ENCODE data around the gene ITCH. TPM values are rescaled to one million over a fixed set of nuclear protein-coding genes. Genes with fewer than 3 reads are reported as not detected.
"Not testable (repeated sequence)": the region's sequence is repeated elsewhere in the genome, so short reads cannot be mapped to it uniquely, and the experiment has no call there.

Gene ITCH
- total and polyA plus RNA-seq, 2 donors (not counting 3 experiments of a cell fraction or from before 2014, with no cell fraction given): 6.4 to 57.4 TPM

GRCh38 chr20:34517114-34517505 is 154.0 kb downstream of the ITCH start:
- no peak for DNase-seq (ENCODE audit: low read depth, low spot score)
- no peak for FAIRE-seq
- H3K4me3 ChIP-seq (replicated peaks in 1 of 3; ENCODE audit: insufficient read depth in 1 of 3, low read depth in 1 of 3, low read length in 3 of 3): peak overlapping the region; percentile 61 to 92 (median 79)
- H3K27me3 ChIP-seq (ENCODE audit: control insufficient read depth in 2 of 2, insufficient read depth in 2 of 2, low read length in 2 of 2): no peaks in the 10 kb centered on the region
- peak overlapping the region; percentile 76 for H3K27ac ChIP-seq (ENCODE audit: insufficient read depth, low read depth, low read length)
- no TSS peak for BruUV-seq (replicated peaks)
- dilution Hi-C loops (cut with MboI; ENCODE audit: extremely low pct_ligation_motif_present, low sequenced_read_pairs): no loop called here
- peaks cover 16% of the 10 kb centered on the region for H3K4me1 ChIP-seq (ENCODE audit: control insufficient read depth, extremely low read depth, insufficient read depth, low read length)
- H3K4me2 ChIP-seq (ENCODE audit: insufficient read depth, low read length): peak overlapping the region; percentile 91
- H3K9ac ChIP-seq (replicated peaks; ENCODE audit: extremely low read depth, insufficient read depth, low read length): peak overlapping the region; percentile 84
- peaks cover 54% of the 10 kb centered on the region for H3K79me2 ChIP-seq (ENCODE audit: control insufficient read depth, insufficient read depth, low read length)
- ChIA-PET POLR2A (interaction anchor here (1.5 to 2.5 kb wide), 2 partner anchors 9 to 154 kb away, joined by 5 to 7 read pairs; partner anchors contain the start of gene ITCH), CTCF (interaction anchor here (0.9 to 3.0 kb wide), 5 partner anchors 20 to 327 kb away, joined by 4 to 54 read pairs (median 5); no protein-coding TSS in a partner anchor)
- peaks cover 0 to 2% of the 10 kb centered on the region in 2 experiments for H3K36me3 ChIP-seq (ENCODE audit: control insufficient read depth in 2 of 2, extremely low read depth in 1 of 2, insufficient read depth in 2 of 2, low read length in 2 of 2)
- intact Hi-C loops (cut with micrococcal nuclease): no loop called here
- no peaks in the 10 kb centered on the region for H4K20me1 ChIP-seq (replicated peaks; ENCODE audit: control insufficient read depth, extremely low read depth, insufficient read depth, low read length)
- no peaks in the 10 kb centered on the region for H3K9me3 ChIP-seq (replicated peaks; ENCODE audit: control insufficient read depth, insufficient read depth, low read length)
- no peaks in the 10 kb centered on the region for H3K9me1 ChIP-seq (replicated peaks; ENCODE audit: control insufficient read depth, extremely low read depth, insufficient read depth, low read length)
- H2AFZ ChIP-seq (ENCODE audit: low read depth, low read length): no peak overlapping the region
- TF ChIP-seq FOS (IDR thresholded peaks at IDR 0.05; ENCODE audit: borderline replicate concordance, insufficient read depth, low read length): no peak
- TF ChIP-seq JUN (IDR thresholded peaks at IDR 0.05; ENCODE audit: borderline replicate concordance, insufficient read depth, insufficient read length, low read depth): no peak
- TF ChIP-seq POLR2A (IDR thresholded peaks at IDR 0.05; ENCODE audit: low read depth, low read length): no peak
- TF ChIP-seq EZH2 (IDR thresholded peaks at IDR 0.05; ENCODE audit: borderline replicate concordance, low read depth, low read length, severe bottlenecking): no peak
- no peak for TF ChIP-seq POLR2AphosphoS5 (IDR thresholded peaks at IDR 0.05; ENCODE audit: insufficient read depth, low read depth, low read length)
- TF ChIP-seq CTCF (IDR thresholded peaks at IDR 0.05; ENCODE audit: extremely low read depth in 1 of 2, insufficient read depth in 1 of 2, low read depth in 1 of 2, low read length in 2 of 2): no peak
- TF ChIP-seq MYC (IDR thresholded peaks at IDR 0.05; ENCODE audit: low read depth, low read length): no peak
- no peak for TF ChIP-seq MAX (IDR thresholded peaks at IDR 0.05; ENCODE audit: insufficient read depth, insufficient read length)

- H3K9me3 ChIP-seq (replicated peaks; ENCODE audit: control insufficient read depth, insufficient read depth, low read length); BruUV-seq (replicated peaks); H3K4me3 ChIP-seq (replicated peaks in 1 of 3; ENCODE audit: insufficient read depth in 1 of 3, low read depth in 1 of 3, low read length in 3 of 3); H2AFZ ChIP-seq (ENCODE audit: low read depth, low read length); dilution Hi-C loops (cut with MboI; ENCODE audit: extremely low pct_ligation_motif_present, low sequenced_read_pairs); H3K27ac ChIP-seq (ENCODE audit: insufficient read depth, low read depth, low read length); CTCF ChIA-PET; H3K9me1 ChIP-seq (replicated peaks; ENCODE audit: control insufficient read depth, extremely low read depth, insufficient read depth, low read length); DNase-seq (ENCODE audit: low read depth, low spot score); intact Hi-C loops (cut with micrococcal nuclease); H3K36me3 ChIP-seq (ENCODE audit: control insufficient read depth in 2 of 2, extremely low read depth in 1 of 2, insufficient read depth in 2 of 2, low read length in 2 of 2); H3K27me3 ChIP-seq (ENCODE audit: control insufficient read depth in 2 of 2, insufficient read depth in 2 of 2, low read length in 2 of 2); H4K20me1 ChIP-seq (replicated peaks; ENCODE audit: control insufficient read depth, extremely low read depth, insufficient read depth, low read length); FAIRE-seq; H3K4me2 ChIP-seq (ENCODE audit: insufficient read depth, low read length); H3K9ac ChIP-seq (replicated peaks; ENCODE audit: extremely low read depth, insufficient read depth, low read length); POLR2A ChIA-PET: not testable (repeated sequence)
- Histone ChIP-seq H3K4me1 (ENCODE audit: control insufficient read depth, extremely low read depth, insufficient read depth, low read length) (peaks cover 16% of the 10 kb centered on the region), H3K79me2 (ENCODE audit: control insufficient read depth, insufficient read depth, low read length) (peaks cover 70% of the 10 kb centered on the region)
These were observed 155.8 kb downstream of the ITCH start for GRCh38 chr20:34518863-34519262.

GRCh38 chr20:34519841-34520240 is 156.8 kb downstream of the ITCH start:
- Histone ChIP-seq H3K79me2 (ENCODE audit: control insufficient read depth, insufficient read depth, low read length) (peaks cover 80% of the 10 kb centered on the region), H3K4me1 (ENCODE audit: control insufficient read depth, extremely low read depth, insufficient read depth, low read length) (peaks cover 13% of the 10 kb centered on the region)
- H3K9me1 ChIP-seq (replicated peaks; ENCODE audit: control insufficient read depth, extremely low read depth, insufficient read depth, low read length); H3K27ac ChIP-seq (ENCODE audit: insufficient read depth, low read depth, low read length); H4K20me1 ChIP-seq (replicated peaks; ENCODE audit: control insufficient read depth, extremely low read depth, insufficient read depth, low read length); dilution Hi-C loops (cut with MboI; ENCODE audit: extremely low pct_ligation_motif_present, low sequenced_read_pairs); POLR2A ChIA-PET; H3K4me2 ChIP-seq (ENCODE audit: insufficient read depth, low read length); H3K36me3 ChIP-seq (ENCODE audit: control insufficient read depth in 2 of 2, extremely low read depth in 1 of 2, insufficient read depth in 2 of 2, low read length in 2 of 2); intact Hi-C loops (cut with micrococcal nuclease); H3K27me3 ChIP-seq (ENCODE audit: control insufficient read depth in 2 of 2, insufficient read depth in 2 of 2, low read length in 2 of 2); H3K9me3 ChIP-seq (replicated peaks; ENCODE audit: control insufficient read depth, insufficient read depth, low read length); FAIRE-seq; H3K9ac ChIP-seq (replicated peaks; ENCODE audit: extremely low read depth, insufficient read depth, low read length); H3K4me3 ChIP-seq (replicated peaks in 1 of 3; ENCODE audit: insufficient read depth in 1 of 3, low read depth in 1 of 3, low read length in 3 of 3); BruUV-seq (replicated peaks); DNase-seq (ENCODE audit: low read depth, low spot score); H2AFZ ChIP-seq (ENCODE audit: low read depth, low read length): not testable (repeated sequence)
- CTCF ChIA-PET: interaction anchor here (2.2 kb wide), 1 partner anchor 207 kb away, joined by 10 read pairs; no protein-coding TSS in a partner anchor

Data from endothelial cell of umbilical vein (primary cell).